ENCODE results near the gene RHEX.

RHEX gene

DNA sequence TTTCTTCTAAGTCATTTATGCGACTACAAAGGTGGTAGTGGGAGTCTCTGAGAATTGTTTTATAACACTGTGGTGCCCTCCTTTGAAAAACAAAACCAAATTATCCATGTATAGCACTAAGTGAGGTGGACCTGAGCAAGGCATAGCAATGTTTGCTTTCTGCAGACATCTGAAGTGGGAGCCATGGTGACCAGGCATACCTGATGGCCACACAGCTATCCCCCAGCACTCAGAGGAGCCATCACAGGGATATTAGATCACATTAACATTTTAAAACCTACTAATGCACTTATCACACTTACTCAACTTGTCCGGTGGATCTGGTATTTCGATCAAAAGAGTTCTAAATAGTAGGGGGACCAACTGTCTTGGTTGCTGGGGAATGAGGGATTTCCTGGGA, 89.0 kb downstream of the RHEX start:
- no peak for DNase-seq (ENCODE audit: low spot score)
- ChIA-PET CTCF (no interaction called here), POLR2A (ENCODE audit: low non-redundant PET) (no interaction called here)
- H3K27ac ChIP-seq, result no peak overlapping the region
- TF ChIP-seq, protein P1, sequence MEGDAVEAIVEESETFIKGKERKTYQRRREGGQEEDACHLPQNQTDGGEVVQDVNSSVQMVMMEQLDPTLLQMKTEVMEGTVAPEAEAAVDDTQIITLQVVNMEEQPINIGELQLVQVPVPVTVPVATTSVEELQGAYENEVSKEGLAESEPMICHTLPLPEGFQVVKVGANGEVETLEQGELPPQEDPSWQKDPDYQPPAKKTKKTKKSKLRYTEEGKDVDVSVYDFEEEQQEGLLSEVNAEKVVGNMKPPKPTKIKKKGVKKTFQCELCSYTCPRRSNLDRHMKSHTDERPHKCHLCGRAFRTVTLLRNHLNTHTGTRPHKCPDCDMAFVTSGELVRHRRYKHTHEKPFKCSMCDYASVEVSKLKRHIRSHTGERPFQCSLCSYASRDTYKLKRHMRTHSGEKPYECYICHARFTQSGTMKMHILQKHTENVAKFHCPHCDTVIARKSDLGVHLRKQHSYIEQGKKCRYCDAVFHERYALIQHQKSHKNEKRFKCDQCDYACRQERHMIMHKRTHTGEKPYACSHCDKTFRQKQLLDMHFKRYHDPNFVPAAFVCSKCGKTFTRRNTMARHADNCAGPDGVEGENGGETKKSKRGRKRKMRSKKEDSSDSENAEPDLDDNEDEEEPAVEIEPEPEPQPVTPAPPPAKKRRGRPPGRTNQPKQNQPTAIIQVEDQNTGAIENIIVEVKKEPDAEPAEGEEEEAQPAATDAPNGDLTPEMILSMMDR (conservative IDR thresholded peaks at IDR 0.05; ENCODE audit: low read depth), result no peak

DNA sequence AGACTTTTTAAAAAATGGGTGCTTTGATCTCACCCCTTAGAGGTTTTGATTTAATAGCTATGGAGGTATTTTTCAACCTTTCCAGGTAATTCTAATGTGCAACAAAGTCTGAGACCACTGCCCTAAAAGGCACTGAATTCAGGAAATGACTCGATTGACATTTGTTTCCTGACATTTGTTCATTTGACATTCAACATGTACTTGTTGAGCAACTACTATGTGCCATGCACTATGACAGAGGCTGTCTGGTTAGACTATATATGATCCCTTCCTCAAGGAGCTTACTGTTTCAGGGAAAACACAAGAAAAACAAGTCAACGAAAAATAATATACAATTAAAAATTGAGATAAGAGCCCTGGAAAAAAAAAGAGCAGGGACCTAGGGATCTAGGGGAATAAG, 89.8 kb downstream of the RHEX start:
- ChIA-PET CTCF (interaction anchor here (0.6 to 0.8 kb wide), 2 partner anchors 304 to 719 kb away, joined by 3 read pairs; no protein-coding TSS in a partner anchor), POLR2A (ENCODE audit: low non-redundant PET) (no interaction called here)
- TF ChIP-seq, protein P1 (conservative IDR thresholded peaks at IDR 0.05; ENCODE audit: low read depth), result no peak
- H3K27ac ChIP-seq, result no peak overlapping the region
- DNase-seq (ENCODE audit: low spot score), result no peak

DNA sequence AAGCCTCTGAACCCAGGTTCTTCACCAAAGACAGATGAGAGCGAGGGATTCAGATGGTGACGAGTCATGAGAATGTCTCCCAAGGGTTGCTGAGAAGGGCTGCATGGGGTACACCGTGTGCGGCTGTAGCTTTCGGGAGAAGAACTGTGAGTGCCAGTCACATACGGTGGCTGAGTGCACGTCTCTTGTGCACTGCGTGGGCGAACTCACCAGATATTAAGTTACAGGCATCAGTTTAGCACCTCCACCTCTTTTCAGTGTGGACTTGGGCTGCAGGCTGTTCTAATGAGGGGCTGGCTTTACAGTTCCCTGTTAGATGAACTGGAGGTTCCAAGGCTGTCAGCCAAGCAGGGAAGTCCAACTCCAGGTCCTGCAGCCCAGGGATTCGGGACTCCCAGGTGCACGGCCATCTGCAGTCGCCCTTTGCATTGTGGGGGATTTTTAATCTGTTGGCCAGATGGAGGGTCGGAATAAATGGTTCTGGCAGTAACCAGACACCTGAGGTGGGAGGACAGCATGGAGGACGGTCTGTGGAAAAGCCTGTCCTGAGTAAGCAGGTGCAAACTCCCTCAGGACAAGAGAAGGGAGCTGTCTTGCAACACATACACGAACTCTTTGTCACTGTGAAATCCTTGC, 90.7 kb downstream of the RHEX start:
- TF ChIP-seq, protein P1 (conservative IDR thresholded peaks at IDR 0.05; ENCODE audit: low read depth), result no peak
- CTCF ChIA-PET, result interaction anchor here (0.6 kb wide), 1 partner anchor 142 kb away, joined by 5 read pairs; no protein-coding TSS in a partner anchor

DNA sequence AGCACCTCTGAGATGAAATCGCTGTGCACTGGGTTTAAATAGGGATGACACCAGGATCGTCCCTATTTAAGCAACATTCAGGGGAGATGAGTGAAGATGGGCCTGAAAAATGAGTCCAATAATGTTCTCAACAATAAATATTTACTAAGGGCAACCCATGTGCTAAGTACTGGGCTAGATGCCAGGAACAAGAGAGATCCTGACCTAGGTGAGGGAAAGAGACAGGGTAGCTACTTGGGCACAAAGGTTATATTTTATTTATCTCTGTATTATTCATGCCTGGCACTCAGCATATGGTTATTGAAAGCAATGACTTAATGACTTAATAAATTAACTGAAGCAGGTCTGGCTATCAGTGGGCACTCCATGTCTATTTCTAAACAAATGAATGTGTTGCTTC, 91.6 kb downstream of the RHEX start:
- POLR2A ChIA-PET (ENCODE audit: low non-redundant PET), result no interaction called here
- CTCF ChIA-PET, result no interaction called here
- no peak for DNase-seq (ENCODE audit: low spot score)
- TF ChIP-seq, protein P1 (conservative IDR thresholded peaks at IDR 0.05; ENCODE audit: low read depth), result no peak
- H3K27ac ChIP-seq, result no peak overlapping the region

More for the DNA sequence above, 90.7 kb downstream of the RHEX start:
- H3K27ac ChIP-seq, result no peak overlapping the region
- POLR2A ChIA-PET (ENCODE audit: low non-redundant PET), result no interaction called here
- DNase-seq (ENCODE audit: low spot score), result no peak

DNA sequence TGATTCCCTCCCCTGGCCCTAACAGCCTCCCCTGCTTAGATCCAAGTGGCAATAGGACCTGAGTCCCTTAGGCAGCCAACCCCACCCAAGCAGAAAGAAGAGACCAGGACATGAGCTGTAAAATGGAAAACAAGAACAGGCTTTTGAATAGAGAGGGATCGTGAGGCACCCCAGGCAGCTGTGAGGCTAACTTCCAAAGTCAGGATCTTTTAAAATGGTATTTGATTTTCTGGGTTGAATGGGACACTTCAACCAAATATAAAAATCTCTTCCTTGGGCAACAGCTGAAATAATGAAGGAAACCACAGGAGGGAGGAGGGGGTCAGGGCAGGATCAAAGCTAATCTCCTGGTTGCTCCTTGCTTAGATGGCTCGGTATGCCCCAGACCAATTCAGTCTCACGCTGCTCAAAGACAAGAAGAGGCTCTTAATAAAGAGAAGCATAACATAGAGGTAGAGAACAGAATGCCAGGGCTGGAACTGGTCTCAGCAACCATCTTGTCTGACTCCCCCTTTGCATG, 92.9 kb downstream of the RHEX start:
- ChIA-PET POLR2A (ENCODE audit: low non-redundant PET) (no interaction called here), CTCF (no interaction called here)
- no peak for DNase-seq (ENCODE audit: low spot score)
- TF ChIP-seq, protein P1 (conservative IDR thresholded peaks at IDR 0.05; ENCODE audit: low read depth), result no peak
- H3K27ac ChIP-seq, result no peak overlapping the region

Measured in RWPE1 (cell line).